ENCODE data around the gene UBTF.

The UBTF gene

DNA sequence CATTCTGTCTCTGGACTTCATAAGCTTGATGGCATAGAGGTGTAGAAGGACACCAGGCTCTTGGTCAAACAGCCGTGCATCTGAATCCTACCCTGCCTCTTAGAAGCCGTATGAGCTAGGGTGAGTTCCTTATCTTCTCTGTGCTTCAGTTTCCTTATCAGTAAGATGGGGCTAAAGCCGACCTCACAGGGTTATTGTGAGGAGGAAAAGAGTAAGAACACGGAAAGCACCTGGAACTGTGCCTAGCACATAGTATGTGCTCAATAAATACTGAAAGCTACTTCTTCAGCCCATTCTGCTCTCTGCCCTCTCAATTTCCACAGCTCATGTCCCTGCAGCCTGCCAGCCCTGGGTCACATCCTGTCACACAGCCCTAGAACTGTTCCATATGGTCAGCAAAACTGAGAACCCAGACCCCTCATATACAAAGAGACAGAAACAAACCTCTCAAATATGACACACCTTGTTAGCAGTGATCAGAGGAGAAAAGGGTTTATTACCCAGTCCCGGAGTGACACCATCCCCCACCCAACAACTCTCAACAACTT, 17.0 kb upstream of the UBTF start:
- FAIRE-seq (peak; percentile 83), DNase-seq (ENCODE audit: insufficient read length) (no peak)
- no peak for TF ChIP-seq POLR2A (IDR thresholded peaks at IDR 0.05; ENCODE audit: low read depth, low read length)
- no peak for TF ChIP-seq POLR2AphosphoS5 (IDR thresholded peaks at IDR 0.05; ENCODE audit: low read depth, low read length)
- TF ChIP-seq TAF1 (IDR thresholded peaks at IDR 0.05; ENCODE audit: borderline replicate concordance, low read depth, low read length): no peak

DNA sequence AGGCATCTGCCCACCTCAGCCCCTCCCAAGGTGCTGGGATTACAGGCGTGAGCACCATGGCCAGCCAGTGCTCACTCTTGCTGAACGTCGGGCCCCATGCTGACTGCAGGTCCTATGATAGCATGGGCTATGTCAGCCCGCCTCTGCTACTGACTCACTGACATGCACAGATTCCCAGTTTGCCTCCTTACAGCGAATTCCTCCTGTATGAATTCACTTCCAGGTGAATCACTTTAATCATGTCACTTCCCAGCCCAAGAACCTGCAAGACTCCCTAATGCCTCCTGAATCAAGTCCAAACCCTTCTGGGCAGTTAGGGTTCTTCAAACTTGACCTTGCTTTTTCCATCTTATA, 16.1 kb upstream of the UBTF start:
- FAIRE-seq: no peak
- TF ChIP-seq TAF1 (IDR thresholded peaks at IDR 0.05; ENCODE audit: borderline replicate concordance, low read depth, low read length): no peak
- TF ChIP-seq POLR2AphosphoS5 (IDR thresholded peaks at IDR 0.05; ENCODE audit: low read depth, low read length): no peak
- no peak for TF ChIP-seq POLR2A (IDR thresholded peaks at IDR 0.05; ENCODE audit: low read depth, low read length)
- DNase-seq (ENCODE audit: insufficient read length): no peak

DNA sequence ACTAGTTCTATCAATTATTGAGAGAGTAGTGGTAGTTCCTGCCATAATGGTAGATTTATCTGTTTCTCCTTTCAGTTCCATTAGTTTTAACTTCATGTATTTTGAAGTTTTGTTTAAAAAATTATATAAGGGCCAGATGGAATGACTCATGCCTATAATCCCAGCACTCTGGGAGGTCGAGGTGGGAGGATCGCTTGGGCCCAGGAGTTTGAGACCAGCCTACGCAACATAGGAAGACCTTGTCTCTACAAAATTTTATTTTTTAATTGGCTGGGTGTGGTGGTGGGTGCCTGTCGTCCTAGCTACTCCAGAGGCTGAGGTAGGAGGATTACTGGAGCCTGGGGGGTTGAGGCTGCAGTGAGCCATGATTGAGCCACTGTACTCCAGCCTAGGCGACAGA, 14.1 kb upstream of the UBTF start:
- TF ChIP-seq TAF1 (IDR thresholded peaks at IDR 0.05; ENCODE audit: borderline replicate concordance, low read depth, low read length) (no peak), POLR2AphosphoS5 (IDR thresholded peaks at IDR 0.05; ENCODE audit: low read depth, low read length) (no peak), POLR2A (IDR thresholded peaks at IDR 0.05; ENCODE audit: low read depth, low read length) (no peak)
- DNase-seq (ENCODE audit: insufficient read length) (no peak), FAIRE-seq (no peak)

DNA sequence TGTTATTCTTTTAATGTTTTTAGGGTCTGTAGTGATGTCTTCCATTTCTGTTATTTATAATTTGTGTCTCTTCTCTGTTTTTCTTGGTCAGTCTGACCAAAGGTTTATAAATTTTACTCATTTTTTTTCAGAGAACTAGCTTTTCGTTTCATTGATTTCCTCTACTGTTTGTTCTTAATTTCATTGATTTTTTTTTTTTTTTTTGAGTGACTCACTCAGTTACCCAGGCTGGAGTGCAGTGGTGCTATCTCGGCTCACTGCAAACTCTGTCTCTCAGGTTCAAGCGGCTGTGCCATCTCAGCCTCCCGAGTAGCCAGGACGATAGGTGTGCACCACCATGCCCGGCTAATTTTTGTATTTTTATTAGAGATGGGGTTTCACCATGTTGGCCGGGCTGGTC, 12.6 kb upstream of the UBTF start:
- no peak for DNase-seq (ENCODE audit: insufficient read length)
- FAIRE-seq: no peak
- TF ChIP-seq TAF1 (IDR thresholded peaks at IDR 0.05; ENCODE audit: borderline replicate concordance, low read depth, low read length) (no peak), POLR2A (IDR thresholded peaks at IDR 0.05; ENCODE audit: low read depth, low read length) (no peak), POLR2AphosphoS5 (IDR thresholded peaks at IDR 0.05; ENCODE audit: low read depth, low read length) (no peak)

DNA sequence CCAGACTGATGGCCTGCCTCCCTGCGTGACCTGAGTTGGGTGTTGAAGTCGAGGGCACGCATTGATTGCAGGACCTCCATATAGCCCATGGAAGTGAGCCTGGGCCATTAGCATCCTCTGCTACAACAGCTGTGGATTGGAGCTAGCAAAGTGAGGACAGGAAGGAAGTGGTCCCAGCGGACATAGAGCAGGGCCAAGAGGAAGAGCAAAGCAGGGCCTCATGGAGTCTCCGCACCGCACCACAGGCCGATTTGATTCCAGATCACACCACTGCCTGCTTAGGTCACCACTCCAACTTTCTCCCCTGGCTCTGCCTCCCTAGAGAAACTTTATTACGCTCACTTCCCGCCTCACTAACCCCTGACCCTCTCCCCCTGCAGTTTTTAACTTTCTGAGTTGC, 10.7 kb upstream of the UBTF start:
- DNase-seq (ENCODE audit: insufficient read length): no peak

DNA sequence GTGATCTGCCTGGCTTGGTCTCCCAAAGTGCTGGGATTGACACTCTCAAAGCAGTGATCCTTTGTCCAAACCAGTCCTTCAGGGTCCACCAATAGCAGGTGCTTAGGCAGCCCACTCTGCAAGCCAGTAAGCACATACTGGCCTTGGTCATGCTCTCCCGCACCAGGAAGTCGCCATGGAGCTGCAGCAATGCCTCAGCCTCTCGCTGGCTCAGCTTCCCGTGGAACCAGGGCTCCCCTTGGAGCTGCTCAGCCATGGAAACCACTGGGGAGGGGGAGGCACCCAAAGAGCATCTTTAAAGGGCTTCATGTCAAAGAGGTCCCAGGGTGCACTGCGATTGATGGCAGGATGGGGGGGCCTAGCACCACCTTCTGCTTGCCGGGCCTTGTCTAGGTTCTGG, 9.6 kb upstream of the UBTF start:
- TF ChIP-seq POLR2AphosphoS5 (IDR thresholded peaks at IDR 0.05; ENCODE audit: low read depth, low read length) (no peak), TAF1 (IDR thresholded peaks at IDR 0.05; ENCODE audit: borderline replicate concordance, low read depth, low read length) (no peak), POLR2A (IDR thresholded peaks at IDR 0.05; ENCODE audit: low read depth, low read length) (no peak)
- DNase-seq (ENCODE audit: insufficient read length) (no peak), FAIRE-seq (no peak)

More for the DNA sequence above, 10.7 kb upstream of the UBTF start:
- TF ChIP-seq TAF1 (IDR thresholded peaks at IDR 0.05; ENCODE audit: borderline replicate concordance, low read depth, low read length): no peak
- no peak for TF ChIP-seq POLR2A (IDR thresholded peaks at IDR 0.05; ENCODE audit: low read depth, low read length)
- no peak for TF ChIP-seq POLR2AphosphoS5 (IDR thresholded peaks at IDR 0.05; ENCODE audit: low read depth, low read length)
- no peak for FAIRE-seq

DNA sequence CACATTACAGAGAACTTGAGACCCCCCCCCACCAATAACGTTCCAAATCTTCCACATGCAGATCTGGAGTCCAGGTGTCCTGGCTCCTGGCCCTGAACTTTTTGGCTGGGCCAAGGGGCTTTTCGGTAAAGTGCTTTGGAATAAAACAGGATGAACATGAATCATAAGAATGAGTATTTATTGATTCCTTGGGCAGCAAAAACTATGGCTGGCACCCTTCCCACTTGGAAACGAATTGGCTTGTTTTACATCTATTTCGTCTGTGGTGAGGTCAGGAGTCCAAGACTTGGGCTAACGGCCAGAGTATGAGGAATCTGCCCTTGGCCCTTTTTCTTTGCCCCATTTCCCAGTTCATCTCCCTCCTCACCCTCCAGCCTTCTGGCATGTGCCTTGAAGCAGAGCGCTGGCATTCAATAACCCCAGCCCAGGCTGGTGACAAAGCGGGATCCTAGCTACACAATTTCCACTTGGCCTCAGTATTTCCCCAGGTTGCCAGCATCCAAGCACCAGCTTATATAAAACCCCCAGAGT, 4.1 kb upstream of the UBTF start:
- FAIRE-seq: no peak
- DNase-seq (ENCODE audit: insufficient read length): no peak

DNA sequence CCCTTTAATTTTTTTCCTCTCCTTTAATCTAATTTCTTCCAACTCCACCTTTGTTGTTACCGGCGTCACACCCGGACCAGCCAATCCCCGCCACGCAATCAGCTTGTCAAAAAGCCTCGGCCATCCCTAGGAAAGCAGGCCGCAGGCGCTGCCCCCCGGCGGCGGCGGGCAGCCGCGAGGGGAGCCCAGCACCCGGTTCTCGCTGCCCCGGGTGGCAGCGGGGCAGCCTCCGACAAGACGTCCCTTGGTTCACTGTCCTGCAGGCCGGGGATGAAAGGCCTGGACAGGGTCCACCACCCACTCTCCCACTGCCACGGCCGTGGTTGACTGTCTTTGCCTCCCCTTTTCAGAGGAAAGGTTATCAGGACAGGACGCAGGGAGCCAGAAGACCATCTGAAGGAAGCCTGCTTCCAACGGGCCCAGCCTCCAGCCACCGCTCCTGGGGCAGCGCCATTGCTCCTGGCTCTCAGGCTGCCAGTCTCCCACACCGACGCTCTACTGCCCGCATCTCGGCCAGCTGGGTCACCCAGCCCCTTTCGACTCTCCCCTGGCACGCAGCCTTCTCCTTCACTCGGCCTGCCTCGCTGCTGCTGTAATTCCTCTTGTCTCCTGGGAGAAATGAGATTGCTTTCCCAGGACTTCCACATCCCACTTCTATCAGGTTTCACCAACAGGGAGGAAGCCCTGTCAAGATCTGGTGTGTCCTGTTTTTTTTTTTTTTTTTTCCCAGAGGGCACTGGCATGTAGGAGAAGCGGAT, 2.8 kb upstream of the UBTF start:
- FAIRE-seq (peak; percentile 72), DNase-seq (ENCODE audit: insufficient read length) (peak; percentile 63)
- TF ChIP-seq POLR2AphosphoS5 (IDR thresholded peaks at IDR 0.05; ENCODE audit: low read depth, low read length): no peak
- no peak for TF ChIP-seq POLR2A (IDR thresholded peaks at IDR 0.05; ENCODE audit: low read depth, low read length)
- no peak for TF ChIP-seq TAF1 (IDR thresholded peaks at IDR 0.05; ENCODE audit: borderline replicate concordance, low read depth, low read length)

More for the DNA sequence above, 4.1 kb upstream of the UBTF start:
- no peak for TF ChIP-seq POLR2A (IDR thresholded peaks at IDR 0.05; ENCODE audit: low read depth, low read length)
- TF ChIP-seq TAF1 (IDR thresholded peaks at IDR 0.05; ENCODE audit: borderline replicate concordance, low read depth, low read length): no peak
- no peak for TF ChIP-seq POLR2AphosphoS5 (IDR thresholded peaks at IDR 0.05; ENCODE audit: low read depth, low read length)

DNA sequence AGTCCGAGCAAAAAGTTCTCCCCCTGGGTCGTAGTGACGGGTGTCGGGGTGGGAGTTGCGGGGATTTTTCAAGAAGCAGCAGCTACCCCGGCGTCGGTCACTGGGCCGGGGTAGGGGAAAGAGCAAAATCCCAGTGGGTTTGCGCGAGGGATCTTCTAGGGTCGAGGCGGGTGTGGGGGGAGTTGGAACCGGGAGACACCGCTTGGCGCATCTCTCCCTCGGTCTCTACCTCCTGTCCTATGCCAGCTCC, 2.3 kb upstream of the UBTF start:
- TF ChIP-seq POLR2AphosphoS5 (IDR thresholded peaks at IDR 0.05; ENCODE audit: low read depth, low read length) (no peak), TAF1 (IDR thresholded peaks at IDR 0.05; ENCODE audit: borderline replicate concordance, low read depth, low read length) (no peak), POLR2A (IDR thresholded peaks at IDR 0.05; ENCODE audit: low read depth, low read length) (no peak)
- DNase-seq (ENCODE audit: insufficient read length) (no peak), FAIRE-seq (no peak)

DNA sequence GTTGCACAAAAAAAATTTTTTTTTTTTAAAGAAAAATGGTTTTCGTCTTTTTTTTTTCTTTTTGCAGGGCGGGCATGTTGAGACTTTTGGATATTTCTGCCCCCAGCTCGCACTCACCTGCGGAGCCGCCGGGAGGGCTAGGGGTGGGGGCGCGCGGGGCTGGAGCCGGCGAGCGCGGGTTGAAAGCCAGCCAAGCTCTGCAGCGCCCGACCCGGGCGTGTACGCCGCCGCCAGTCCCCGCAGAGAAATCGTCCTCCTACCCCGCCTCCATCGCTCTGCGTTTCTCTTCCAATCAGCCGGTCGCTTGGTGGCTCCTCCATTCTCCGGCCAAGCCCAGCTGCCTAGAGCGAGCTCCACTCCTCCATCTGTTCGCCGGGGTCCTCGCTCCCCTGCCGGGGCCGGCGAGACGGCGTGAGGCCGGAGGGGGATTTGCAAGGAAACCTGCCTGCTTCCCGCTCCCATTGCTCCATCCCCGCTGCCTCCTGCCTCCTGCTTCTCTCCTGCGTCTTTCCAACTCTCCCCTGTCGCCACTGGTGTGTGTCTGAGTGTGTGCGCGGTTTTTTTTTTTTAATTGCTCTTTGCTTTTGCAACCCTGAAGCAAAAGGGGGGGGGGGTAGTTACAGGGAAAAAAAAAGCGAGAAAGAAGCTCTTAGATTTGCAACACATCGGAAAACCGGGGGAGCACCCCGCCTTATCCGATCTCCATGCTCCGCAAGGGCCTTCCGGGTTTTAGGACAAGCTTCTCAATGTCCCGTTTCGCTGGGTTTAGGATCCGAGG, 1.8 kb upstream of the UBTF start:
- FAIRE-seq (no peak), DNase-seq (ENCODE audit: insufficient read length) (peak; percentile 71)
- TF ChIP-seq TAF1 (IDR thresholded peaks at IDR 0.05; ENCODE audit: borderline replicate concordance, low read depth, low read length) (0 out of 2 replicates have a peak, but pooled peaks have one; percentile 34), POLR2AphosphoS5 (IDR thresholded peaks at IDR 0.05; ENCODE audit: low read depth, low read length) (peak; percentile 33; the same call in 1 of the 2 replicates), POLR2A (IDR thresholded peaks at IDR 0.05; ENCODE audit: low read depth, low read length) (peak; percentile 75)

DNA sequence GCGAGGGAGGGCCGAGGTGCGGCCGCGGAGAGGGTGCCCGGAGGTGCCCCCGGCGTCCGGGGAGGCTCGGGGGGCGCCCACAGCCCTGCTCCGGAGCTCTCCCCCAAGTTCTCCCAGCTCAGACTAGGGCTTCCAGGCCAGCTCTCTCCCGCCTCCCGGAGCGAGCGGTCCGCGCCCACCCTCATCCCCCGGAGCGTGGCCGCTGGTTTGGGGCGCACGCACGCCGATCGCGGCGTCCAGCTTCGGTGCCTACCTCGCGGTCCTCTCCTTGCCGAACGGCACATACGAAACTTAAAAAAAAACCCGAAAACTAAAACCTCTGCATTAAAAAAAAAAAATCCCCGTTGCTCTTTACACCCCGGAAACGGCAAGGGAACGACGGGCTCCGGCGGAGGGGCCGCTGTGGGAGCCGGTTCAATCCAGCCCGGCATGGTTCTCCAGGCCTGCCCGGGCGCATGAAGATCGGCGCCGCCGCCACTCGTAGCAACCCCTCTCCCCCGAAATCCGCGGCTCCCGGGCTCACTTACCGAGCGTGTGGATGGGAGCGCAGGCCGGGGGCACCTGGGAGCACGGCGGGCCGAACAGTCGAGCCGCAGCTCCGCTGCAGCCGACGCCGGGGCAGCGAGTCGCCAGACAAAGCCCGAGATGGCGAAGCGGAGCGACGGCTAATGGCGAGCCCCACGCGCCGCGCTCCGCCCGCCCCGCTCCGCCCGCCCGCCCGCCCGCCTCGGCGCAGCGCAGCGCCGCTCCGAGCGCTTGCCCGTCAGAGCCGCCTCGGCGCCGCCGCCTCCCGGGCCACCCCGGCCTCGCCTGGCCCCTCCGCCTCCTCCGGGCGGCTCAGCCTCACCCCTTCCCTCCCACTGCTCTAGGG, 973 bp upstream of the UBTF start:
- FAIRE-seq (no peak), DNase-seq (ENCODE audit: insufficient read length) (peak; percentile 61)
- peak; percentile 36; the same call in 1 of the 2 replicates for TF ChIP-seq TAF1 (IDR thresholded peaks at IDR 0.05; ENCODE audit: borderline replicate concordance, low read depth, low read length)
- peak; percentile 57; the same call in 1 of the 2 replicates for TF ChIP-seq POLR2A (IDR thresholded peaks at IDR 0.05; ENCODE audit: low read depth, low read length)
- no peak for TF ChIP-seq POLR2AphosphoS5 (IDR thresholded peaks at IDR 0.05; ENCODE audit: low read depth, low read length)
